ENCODE measurements around the gene RAB35.

The RAB35 gene

DNA sequence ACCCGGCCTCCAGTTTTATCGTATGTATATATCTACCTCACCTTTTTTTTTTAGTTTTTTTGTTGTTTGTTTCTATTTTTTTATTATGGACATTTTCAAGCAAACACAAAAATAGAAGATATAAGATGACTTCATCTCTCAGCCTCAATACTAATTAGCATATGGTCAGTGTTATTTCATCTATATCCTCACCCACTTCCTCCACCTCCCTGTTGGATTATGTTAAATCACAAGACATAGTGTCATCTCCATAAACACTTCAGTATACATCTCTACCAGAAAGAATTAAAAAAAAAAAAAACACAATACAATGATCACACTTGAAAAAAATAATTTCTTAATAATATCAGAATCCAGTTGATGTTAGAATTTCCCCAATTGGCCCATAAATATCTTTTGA, 34.9 kb downstream of the RAB35 start:
- DNase-seq = no peak

DNA sequence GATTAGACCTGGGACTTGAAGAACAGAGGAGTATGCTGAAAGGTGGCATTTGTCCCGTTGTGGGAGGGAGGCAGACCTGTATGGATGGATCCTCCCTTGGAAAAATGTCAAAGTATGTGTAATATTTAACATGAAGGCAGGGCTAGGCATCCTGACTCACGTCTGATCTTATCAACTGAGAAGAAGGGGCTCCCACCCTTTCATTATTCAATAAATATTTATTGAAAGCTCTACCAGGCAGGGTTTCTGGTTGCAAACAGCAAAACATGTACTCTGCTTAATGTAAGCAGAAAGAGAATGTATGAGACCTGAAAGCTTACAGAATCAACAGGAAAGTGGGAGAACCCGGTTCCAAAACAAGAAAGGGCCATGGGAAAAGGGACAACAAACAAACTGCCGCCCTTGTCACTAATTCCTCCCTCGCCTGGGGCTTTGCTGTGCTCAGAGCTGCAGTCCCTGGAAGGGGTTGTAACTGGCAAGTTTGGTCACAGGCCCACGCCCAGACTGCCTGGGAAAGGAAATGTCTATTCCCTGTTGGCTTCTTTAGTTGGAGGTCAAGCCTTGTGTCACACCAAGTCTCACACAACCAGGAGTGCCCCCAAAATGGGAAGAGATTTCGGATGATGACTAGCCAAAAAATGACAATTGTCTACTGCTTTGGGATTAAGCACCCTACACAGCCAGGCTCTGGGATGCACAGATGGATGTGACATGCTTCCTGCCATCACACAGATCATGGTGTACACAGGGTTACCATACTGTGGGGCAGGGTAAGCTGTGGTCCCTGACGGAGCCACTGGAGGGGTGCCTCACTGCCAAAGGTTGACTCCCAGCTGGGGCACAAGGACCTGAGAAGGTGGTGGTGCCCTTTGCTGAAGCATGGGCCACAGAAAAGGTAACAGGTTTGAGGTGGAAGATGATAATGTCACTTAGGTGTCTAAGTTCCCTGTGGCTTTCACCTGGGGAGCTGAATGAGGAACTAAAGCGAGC, 36.8 kb downstream of the RAB35 start:
- DNase-seq = no peak

DNA sequence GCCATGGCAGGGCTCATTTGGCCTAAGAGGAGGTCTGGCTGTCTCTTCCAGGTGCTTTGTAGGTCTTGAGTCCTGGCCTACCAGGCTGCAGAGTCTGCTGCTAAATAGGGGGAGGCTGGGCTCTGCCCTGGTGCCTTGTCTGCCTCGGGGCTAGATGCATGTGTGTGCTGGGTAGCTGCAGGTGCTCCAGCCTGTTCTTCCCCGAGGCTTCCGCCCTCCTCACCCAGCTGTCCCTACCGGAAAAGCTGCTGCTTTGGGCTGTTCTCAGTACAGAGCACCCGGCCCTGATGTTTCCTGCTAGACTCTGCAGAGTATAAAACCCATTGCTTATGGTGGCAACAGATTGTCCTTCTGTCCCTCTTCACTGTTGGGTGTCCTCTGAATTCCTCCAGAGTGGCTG, 37.7 kb downstream of the RAB35 start:
- DNase-seq = no peak

DNA sequence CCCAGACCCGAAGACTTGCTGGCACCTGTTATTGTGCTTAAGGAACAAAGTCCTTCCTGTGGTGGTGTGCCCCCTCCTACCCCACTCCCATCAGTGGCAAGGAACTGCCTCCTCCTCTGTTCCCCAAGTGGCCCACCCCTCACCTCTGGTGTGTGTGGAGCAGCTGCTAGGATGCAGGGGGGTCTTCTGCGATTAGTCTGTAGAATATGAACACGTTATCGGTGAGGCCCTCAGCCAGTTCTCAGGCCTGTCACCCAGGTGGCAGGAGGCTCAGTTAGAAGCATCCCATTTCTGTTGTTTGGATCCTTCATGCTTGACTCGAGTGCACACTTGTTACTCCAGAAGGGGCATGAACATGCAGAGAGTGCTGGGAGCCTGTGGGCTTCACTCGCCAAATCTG, 39.3 kb downstream of the RAB35 start:
- no peak for DNase-seq

DNA sequence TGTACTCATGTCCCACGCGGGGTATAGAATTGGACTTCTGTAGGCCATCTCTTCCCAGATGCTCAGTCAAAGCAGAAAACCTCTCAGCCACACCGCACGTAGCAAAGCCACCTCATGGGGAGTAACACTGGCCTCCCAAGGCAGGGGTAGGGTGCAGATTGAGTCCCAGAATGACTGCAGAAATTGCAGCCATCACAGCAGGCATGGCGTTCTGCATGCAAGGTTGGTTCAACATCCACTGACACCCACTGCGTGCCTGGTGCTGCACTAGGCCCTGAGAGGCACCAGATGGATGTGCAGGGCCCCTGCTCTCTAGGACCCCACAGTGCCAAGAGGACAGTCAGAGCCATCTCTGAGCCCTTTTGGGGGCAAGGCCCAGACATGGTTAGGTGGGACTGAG, 39.9 kb downstream of the RAB35 start:
- no peak for DNase-seq

DNA sequence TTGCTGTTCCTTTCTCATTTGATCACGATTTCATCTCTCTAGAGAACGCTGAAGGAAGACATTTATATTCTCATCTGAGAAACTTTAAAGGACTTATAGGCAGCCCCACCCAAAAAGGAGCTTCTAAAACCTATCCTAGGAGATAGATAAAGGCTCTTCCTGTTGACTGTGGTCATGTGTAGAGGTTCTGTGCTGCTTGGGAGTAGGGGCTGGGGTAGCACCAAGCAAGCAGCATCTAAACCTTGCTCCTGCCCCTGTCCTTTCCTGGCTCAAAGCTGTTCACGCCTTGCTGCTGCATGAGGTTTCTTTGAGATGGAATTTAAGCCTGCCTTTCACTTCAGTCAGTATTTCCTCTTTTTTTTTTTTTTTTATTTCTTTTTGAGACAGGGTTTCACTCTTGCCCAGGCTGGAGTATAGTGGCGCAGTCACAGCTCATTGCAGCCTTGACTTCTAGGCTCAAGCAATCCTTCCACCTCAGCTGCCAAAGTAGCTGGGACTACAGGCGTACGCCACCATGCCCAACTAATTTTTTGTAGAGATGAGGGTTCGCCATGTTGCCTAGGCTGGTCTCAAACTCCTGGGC, 41.4 kb downstream of the RAB35 start:
- DNase-seq = no peak

DNA sequence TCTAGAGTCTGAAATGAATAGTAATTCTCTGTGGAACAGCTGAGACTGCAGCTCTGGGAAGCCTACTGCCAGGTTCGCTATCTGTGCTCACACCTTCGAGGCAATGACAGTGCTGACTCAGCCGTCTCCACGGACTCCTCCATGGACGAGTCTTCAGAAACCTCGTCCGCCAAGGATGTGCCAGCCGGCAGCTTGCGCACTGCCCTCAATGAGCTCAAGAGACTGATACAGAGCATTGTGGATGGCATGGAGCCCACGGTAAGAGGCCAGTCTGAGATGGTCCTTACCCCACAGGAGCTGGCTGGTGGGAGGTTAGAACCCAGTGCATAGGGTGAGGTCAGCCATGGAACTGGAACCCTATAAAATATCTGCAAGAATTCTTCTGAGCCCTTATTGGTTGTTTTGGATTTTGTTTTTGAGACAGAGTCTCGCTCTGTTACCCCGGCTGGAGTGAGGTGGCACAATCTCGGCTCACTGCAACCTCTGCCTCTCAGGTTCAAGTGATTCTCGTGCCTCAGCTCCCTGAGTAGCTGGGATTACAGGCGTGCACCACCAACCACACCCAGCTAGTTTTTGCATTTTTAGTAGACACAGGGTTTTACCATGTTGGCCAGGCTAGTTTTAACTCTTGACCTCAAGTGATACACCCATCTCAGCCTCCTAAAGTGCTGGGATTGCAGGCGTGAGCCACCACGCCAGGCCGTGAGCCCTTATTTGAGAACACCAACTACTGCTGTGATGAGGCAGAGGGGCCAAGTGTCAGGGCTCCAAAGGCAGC, 43.9 kb downstream of the RAB35 start:
- no peak for DNase-seq

DNA sequence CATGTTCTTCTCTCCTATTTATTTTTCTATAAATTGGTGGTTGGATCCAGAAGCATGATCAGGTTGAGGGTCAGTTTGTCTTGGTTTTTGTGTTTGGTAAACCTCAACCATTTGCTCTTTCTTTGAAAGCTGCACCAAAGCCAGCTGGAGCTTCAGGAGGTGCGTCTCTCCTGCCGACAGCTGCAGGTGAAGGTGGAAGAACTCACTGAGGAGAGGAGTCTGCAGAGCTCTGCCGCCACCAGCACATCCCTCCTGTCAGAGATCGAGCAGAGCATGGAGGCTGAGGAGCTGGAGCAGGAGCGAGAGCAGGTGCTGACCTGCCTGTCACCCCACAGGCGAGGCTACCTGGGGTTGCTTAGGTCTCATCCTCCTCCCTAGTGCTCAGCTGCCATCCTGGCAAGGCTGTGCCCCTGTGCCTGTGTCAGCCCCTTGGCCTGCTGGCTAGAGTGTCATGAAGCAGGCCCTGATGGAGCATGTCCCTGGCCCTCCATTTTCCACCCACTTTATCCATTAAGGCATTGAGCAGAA, 45.0 kb downstream of the RAB35 start:
- DNase-seq = no peak

DNA sequence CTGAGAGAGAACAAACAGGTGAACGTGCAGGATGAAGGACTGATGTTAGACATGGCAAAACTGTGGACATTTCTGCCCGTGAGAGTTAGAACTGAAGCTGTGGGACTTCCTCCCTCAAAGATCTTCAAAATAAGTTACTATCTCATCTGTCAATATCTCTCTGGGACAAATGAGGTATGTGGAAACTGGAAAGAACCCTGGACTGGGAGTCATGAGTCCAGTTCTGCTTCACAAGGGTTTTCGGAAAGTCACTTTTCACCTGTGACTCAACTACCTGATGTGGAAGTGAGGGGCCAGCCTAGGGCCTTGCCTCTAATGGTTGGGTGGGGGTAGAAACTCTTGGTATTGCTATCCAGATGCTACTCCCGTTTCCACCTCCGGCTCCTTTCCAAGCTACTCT, 47.3 kb downstream of the RAB35 start:
- DNase-seq = no peak

DNA sequence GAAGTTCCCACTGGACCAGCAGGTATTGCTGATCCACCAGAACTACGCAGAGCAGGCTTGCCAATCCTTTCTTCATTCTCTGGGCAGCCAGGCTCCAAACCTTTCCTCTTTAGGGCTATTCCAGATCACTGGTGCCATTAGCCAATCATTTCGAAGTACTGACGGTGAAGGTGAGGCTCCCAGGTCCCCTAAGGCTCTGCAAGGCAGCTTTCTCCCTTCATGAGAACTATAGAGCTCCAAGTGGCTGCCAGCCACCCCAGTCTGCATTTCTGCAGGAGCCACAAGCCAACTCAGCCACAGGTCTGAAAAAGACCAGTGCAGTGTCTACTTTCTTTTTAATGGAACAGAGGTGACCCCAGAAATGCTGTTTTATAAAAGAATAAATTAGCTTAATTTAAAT, 48.7 kb downstream of the RAB35 start:
- DNase-seq = no peak

DNA sequence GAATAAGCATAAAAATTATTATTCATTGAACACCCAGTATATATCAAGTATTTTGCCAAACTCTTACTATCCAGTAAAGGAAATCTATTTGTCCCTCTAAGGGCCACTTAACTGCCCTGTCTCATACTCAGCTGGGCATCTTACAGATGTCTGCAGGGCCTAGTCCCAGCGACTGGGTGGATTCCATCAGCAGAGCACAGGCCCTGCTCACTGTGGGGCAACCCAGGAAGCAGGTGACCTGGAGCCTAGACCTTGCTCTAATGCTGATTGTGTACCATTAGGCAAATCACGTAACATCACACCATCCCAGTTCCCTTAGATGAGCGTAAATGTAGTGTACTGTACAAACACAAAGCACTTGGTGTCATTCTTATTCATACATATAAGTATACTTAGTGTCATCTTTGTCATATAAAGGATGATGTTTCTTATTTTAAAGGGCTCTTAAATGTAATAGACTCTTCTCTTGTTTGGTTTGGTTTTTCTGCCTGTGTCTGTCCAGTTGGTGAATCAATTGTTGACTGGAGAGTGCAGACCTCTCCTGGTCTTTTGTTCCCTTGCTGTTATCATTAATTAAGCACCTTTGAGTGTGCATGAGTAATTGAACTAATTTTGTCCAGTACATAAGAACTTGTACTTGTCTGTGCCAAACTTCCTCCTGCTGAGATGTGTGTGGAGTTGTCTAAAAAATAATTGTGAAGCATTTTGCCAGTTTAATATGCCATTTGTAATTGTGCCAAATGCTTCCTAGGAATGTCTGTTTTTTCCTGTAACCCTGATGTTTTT, 49.3 kb downstream of the RAB35 start:
- no peak for DNase-seq

DNA sequence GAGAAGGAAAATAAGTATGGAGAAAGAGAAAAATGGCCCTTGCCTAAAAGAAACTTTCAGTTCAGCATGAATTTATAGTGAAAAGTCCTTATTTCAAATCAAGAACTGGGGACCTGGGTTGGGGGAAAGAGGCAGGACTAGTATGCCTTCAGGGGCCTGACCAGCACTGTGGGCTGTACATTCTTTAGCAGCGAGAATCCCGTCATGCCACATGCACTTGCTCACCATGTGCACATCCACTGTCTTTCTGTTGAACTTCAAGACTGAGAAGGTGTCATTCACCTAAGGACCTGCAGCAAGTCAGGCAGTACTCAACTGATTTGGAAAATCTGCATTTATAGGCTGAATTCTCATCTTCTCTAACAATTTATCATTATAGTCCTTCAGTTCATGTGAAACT, 50.2 kb downstream of the RAB35 start:
- DNase-seq = no peak

DNA sequence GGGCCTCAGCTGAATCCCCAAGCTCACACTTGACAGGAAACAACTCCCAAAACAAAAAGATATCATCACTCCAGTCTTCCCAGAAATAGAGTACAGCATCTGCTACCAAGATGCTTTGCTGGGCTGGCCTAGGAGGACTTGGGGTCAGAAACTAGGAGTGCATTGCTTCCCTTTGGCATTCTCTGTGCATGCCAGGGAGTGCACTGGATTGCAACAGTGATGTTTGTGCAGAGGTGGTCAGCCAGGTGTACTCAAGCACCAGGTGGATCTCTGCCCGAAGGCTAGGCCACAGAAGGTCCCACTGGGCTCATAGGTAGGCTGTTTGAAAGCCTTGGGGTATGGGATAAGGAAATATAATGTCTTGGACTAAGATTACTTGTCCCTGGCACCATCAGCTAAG, 51.1 kb downstream of the RAB35 start:
- DNase-seq = no peak

DNA sequence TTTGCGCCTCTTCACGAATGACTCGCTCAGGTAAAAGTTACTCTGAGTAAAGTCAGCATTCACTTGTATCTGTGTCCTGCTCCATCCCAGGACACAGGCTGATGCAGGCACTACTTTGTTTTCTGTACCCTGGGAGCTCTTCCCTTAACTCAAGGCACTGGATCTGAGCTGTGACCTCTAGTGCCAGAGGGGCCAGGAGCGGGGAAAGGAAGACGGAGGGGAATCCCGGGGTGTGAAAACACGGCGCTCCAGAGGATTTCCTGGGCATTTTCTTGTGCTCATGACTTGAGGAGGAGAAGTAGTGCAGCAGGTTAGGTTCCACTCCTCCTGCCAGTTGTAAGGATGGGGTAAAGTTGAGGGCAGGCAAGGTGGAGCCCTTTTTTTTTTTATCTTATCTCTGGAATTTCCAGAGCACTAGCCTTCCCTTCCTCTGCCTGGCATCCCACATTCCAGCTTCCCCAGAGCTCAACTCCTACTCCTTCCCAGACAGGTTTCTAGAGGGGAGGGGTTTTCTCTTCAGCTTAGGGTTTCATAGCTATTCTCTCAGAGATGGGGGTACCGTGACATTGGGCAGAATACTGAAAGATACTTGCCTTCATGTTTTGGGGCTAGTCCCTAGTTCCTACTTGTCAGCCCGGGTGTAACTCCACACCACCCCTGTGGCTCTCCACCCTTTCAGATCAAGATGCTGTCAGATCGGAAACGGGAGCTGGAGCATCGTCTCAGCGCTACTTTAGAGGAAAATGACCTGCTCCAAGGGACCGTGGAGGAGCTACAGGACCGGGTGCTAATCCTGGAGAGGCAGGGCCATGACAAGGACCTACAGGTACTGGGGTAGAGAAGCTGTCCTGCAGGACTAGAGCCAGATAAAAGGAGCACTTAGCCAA, 52.3 kb downstream of the RAB35 start:
- DNase-seq = no peak

DNA sequence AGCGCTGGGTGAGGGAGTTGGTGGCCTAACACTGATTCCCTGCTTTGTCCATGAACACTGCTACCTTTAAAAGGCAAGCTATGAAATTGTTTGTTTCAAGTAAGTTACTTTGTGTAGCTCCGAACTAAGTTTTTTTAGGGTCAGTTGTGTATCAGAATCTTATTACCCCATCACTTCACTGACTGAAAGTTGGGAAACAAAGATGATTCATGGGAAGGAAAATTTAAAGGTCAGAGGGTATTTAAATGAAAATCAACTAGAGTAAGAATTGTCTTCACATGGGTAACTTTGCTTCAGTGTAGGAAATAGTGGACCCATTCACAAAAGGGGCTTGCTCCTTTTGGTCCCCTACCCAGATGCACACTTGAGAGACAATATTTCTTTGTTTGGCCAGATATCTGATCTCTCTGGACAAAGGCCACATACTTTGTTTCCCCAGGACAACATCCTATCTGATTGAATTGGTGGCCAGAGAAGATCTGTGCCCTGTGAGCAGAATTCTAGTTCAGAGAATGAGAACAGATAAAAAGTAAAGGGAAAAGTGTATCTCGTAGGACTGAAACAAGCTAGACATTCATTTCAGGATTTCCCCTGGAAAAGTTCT, 53.5 kb downstream of the RAB35 start:
- no peak for DNase-seq

DNA sequence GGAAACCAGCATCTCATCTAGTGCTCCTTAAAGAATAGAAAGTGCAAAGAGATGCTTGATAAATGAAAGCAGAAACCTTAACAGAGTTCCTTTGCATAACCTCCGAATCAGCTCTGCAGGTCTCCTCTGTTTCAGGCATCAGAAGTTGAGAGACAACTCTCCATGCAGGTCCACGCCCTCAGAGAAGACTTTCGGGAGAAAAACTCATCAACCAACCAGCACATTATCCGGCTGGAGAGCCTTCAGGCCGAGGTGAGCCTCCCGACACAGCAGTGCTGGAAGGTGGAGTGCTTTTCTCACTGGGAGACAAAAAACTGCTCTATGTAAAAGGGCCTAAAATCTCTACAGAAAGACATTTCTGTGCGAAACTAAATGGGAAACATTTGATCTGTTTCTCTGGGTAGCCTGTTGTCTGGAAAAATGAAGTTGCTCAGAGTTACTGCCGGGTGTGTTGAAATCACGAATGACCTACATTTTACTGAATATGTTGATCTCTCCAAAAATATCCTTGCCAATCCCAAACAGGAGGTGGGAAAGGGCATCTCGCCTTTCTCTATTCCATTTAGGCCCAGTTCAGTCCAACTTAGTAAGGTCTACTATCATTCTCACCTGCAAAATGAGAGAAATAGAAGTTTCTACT, 54.9 kb downstream of the RAB35 start:
- DNase-seq = no peak

DNA sequence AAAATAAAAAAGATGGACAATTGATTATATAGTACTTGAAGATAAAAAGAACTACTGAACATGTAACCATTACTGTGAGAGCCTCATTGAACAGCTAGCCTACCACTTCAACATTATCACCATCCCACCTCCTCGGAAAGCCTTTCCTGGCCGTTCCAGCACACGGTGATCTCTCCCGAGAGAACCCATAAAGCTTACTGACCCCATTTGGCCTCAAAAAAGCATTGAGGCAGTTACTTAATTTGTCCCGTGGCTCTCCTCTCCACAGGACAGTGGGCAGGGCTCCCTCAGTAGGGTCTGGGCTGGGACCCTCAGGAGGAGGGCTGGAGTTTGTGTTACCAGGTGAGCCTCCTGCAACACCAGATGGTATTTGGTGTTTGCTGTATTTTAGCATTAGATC, 55.8 kb downstream of the RAB35 start:
- no peak for DNase-seq

DNA sequence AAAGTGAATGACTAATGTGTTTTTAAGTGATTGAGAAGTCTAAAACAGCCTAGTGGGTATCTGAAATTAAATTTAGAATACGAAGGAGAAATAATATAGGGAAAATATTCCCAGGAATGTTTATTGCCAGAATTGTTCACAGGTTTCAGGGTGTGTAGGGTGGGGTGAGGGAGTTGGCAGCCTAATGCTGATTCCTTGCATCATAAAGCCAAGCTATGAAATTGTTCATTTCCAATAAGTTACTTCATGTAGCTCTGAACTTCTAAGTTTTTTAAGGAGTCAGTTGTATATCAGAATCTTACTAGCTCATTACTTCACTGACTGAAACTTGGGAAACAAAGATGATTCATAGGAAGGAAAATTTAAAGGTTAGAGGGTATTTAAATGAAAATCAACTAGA, 56.4 kb downstream of the RAB35 start:
- DNase-seq = no peak

DNA sequence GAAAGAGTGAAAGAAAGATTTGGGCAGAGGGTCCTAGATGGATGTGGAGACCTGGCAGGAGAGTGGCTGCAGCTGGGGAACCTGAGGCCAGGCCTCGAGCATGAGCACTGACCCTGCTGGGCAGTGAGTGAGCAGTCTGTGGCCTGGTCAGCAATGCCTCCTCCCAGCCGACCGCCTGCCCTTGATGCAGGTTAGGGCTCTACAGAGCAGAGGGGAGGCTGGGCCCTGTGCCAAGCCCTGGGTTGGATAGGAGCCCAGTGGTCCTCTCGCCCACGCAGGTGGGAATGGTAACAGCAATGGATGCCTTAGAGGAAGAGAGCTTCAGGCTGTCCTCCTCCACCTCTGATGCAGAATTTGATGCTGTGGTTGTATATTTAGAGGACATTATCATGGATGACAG, 59.8 kb downstream of the RAB35 start:
- DNase-seq = no peak

DNA sequence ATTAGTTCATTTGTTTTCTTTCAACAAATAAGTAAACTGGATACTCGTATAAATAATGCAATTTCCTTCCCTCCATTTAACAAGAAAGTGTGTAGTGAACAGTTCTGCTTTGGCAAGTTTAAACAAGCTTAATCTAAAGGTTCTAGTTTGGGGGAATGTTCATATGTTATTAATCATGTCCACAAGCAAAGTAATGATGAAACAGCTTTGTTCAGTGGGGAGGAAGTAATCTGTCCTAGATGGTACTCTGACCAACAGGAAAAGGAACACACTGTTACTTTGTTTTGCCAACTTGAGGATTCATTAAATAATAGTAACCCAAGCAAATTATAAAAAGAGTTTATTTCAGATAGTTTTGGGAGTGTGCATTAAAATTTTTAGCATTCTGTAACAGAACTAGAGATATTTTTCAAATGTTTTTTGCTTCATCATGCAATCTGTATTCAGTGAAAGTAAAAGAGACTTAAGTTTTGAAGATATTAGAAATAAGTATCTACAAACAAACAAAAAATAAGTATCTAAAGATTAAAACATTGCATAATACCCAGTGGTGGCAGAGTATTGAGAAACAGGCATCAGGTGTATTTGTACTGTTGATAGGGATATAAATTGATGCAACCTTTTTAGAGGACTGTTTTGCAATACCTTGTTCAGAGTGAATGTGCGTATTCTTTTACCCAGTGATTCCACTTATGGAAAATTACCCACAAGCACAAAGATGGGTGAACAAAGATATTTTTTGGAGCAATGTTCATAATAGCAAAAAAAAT, 61.1 kb downstream of the RAB35 start:
- no peak for DNase-seq

All from stimulated activated CD4-positive, alpha-beta T cell treated with anti-CD3 and anti-CD28 coated beads, Interleukin-2, amount 100 ng/mL, for 24 hours (primary cell).